Esophagus muscularis mucosa (tissue), 4 donors: ENCODE results near the gene CT83. TPM values are rescaled to one million over a fixed set of nuclear protein-coding genes. Genes with fewer than 3 reads are reported as not detected.

Experiments used
- DNase-seq: peaks from one replicate; pipeline ENCODE4 v3.0.0-alpha.2; 2017; ENCODE audit errors: extremely low spot score
- H3K27ac ChIP-seq, 4 donors: fragments of 200-600 bp; sonication (generic); replicated peaks in 1 of 4; 1 replicate in 3 of 4; 2 replicates in 1 of 4; pipeline ENCODE4 v1.5.1; 2016 to 2019; ENCODE audit warnings: mild to moderate bottlenecking in 1 of 4
- H3K27me3 ChIP-seq, 4 donors: fragments of 200-600 bp; sonication (generic); one replicate each; pipeline versions ENCODE4 v1.5.1 to v1.6.0; 2016 to 2019
- H3K36me3 ChIP-seq, 4 donors: fragments of 200-600 bp; sonication (generic); one replicate each; pipeline ENCODE4 v1.5.1; 2016 to 2019
- H3K4me1 ChIP-seq, 4 donors: fragments of 200-600 bp; sonication (generic); one replicate each; pipeline ENCODE4 v1.5.1; 2016 to 2019
- H3K4me3 ChIP-seq, 4 donors: fragments of 200-600 bp; sonication (generic); 1 replicate in 2 of 4; 2 replicates in 2 of 4; pipeline ENCODE4 v1.5.1; 2016 to 2019; ENCODE audit warnings: mild to moderate bottlenecking in 4 of 4, moderate library complexity in 1 of 4
- H3K9me3 ChIP-seq, 4 donors: fragments of 200-600 bp; sonication (generic); 1 replicate in 3 of 4; 2 replicates in 1 of 4; pipeline ENCODE4 v1.5.1; 2016 to 2019
- CTCF ChIP-seq, 3 experiments: fragments of 200-600 bp in 2 of 3; fragments of 450-650 bp in 1 of 3; sonication (generic) in 2 of 3; IDR thresholded peaks; one replicate each; pipeline ENCODE4 v1.5.1; 2017 to 2019; ENCODE audit warnings: antibody characterized with exemption in 3 of 3, mild to moderate bottlenecking in 2 of 3, moderate library complexity in 1 of 3
- EP300 ChIP-seq: sonication (generic); formaldehyde crosslinking; IDR thresholded peaks from one replicate; pipeline ENCODE4 v1.6.1; 2017; ENCODE audit warnings: antibody characterized with exemption
- POLR2A ChIP-seq: fragments of 450-650 bp; IDR thresholded peaks from one replicate; pipeline ENCODE4 v1.6.1; 2017; ENCODE audit warnings: antibody characterized with exemption, moderate library complexity, mild to moderate bottlenecking, low read depth
- POLR2AphosphoS5 ChIP-seq, 2 donors: sonication (generic); formaldehyde crosslinking; IDR thresholded peaks; one replicate each; pipeline ENCODE4 v1.6.1; 2017; ENCODE audit warnings: antibody characterized with exemption in 2 of 2
- WGBS: methylation state at CpG from one replicate; pipeline ENCODE4 v1.1.5; 2018; 5-methylcytosine and 5-hydroxymethylcytosine counted together
- intact Hi-C: fragments of 100-400 bp; cut with DNase I; formaldehyde crosslinking; loops from one replicate; pipeline ENCODE4 v1.15.1; 2023
- total RNA-seq, 4 donors: library from RNA; depleted of rRNA; stranded (reverse); fragments of >200 nt; gene quantifications; one replicate each; pipeline versions ENCODE4 v1.1.0 to v1.2.1, GENCODE V29; 2016

CT83 gene
- total RNA-seq, 4 donors from 2014 or later = not detected

GRCh38 chrX:116417214-116417613 is 45.6 kb downstream of the CT83 start:
- no peak for TF ChIP-seq POLR2AphosphoS5 (IDR thresholded peaks at IDR 0.05)
- TF ChIP-seq CTCF (IDR thresholded peaks at IDR 0.05) = no peak
- no peak for TF ChIP-seq POLR2A
- no peak for TF ChIP-seq EP300
- no peak for DNase-seq

GRCh38 chrX:116413273-116413672 is 49.5 kb downstream of the CT83 start:
- Histone ChIP-seq H3K27me3 (no peaks in the 10 kb centered on the region), H3K4me1 (no peaks in the 10 kb centered on the region), H3K4me3 (no peak overlapping the region), H3K27ac (no peak overlapping the region), H3K36me3 (no peaks in the 10 kb centered on the region), H3K9me3 (no peaks in the 10 kb centered on the region)
- intact Hi-C loops = no loop called here
- WGBS = 12% methylated on average over 1 of the region's 1 CpG
- DNase-seq = no peak
- TF ChIP-seq POLR2A (no peak), EP300 (no peak), POLR2AphosphoS5 (IDR thresholded peaks at IDR 0.05) (no peak), CTCF (IDR thresholded peaks at IDR 0.05) (no peak)

More at GRCh38 chrX:116417214-116417613, 45.6 kb downstream of the CT83 start:
- WGBS = 67% methylated on average over 1 of the region's 1 CpG
- Histone ChIP-seq H3K27ac (no peak overlapping the region), H3K9me3 (no peaks in the 10 kb centered on the region), H3K4me1 (no peaks in the 10 kb centered on the region), H3K4me3 (no peak overlapping the region), H3K27me3 (no peaks in the 10 kb centered on the region), H3K36me3 (no peaks in the 10 kb centered on the region)
- intact Hi-C loops = no loop called here

Other genes starting within 250 kb of the CT83 start
- not detected for gene SLC6A14, start 26.4 kb downstream of the CT83 start, total RNA-seq